Stimulated activated CD4-positive, alpha-beta T cell treated with anti-CD3 and anti-CD28 coated beads, Interleukin-15, amount 100 ng/mL, for 24 hours (primary cell): ENCODE results near the gene CDHR3.

Source experiments
- DNase-seq: peaks from one replicate; pipeline ENCODE4 v3.0.0-alpha.2; 2020

The CDHR3 gene

DNA sequence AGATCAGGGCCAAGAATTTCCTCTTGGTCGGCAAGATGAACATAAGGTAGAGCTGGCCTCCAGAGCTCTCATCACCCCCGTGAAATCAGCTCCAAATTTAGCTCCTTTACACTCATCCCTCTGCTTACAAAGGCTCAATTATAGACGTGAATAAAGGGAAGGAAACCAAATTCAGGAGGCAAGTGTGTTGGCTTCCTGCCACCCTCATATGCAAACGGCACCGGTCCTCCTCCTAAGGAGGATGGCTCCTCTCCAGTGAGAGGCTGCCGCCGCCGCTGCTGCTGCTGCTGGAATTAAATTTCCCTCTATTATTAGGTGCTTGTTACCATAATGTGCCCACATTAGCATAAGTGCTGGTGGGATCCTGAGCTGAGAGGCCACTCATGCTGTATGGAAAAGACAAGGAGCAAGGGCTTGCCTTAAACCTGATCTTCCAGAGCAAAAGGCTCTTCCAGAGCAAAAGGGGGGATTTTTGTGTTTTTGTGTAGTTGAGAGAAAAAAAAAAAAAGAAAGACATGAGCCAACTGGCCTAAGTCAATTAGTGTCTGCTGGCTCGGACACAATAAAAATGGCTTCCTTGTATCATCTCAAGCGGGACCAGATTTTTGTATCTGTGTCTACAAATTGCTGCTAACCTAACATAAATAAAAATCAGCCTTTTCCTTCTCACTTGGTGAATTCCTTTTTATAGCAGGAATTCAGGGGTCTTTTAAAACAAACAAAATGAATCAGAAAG lies 68.4 kb downstream of the CDHR3 start:
- no peak for DNase-seq

GRCh38 chr7:106032295-106032694 lies 69.2 kb downstream of the CDHR3 start:
- no peak for DNase-seq

DNA sequence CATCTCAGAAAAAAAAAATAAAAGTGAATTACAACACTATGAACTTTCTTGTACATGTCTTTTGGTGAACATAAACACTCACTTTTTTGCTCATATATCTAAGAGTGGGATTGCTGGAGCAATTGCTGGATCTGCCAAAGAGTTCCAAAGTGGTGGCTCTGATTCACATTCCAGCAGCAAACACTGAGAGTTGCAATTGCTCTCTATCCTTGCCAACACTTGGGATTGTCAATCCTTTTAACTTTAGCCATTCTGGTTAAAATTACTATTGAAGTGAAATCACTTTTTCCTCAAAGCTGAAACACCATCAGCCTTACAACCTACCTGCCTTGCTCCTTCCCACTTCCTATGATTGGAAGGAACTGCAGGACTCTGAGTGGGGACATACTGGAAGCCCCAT lies 70.7 kb downstream of the CDHR3 start:
- no peak for DNase-seq

DNA sequence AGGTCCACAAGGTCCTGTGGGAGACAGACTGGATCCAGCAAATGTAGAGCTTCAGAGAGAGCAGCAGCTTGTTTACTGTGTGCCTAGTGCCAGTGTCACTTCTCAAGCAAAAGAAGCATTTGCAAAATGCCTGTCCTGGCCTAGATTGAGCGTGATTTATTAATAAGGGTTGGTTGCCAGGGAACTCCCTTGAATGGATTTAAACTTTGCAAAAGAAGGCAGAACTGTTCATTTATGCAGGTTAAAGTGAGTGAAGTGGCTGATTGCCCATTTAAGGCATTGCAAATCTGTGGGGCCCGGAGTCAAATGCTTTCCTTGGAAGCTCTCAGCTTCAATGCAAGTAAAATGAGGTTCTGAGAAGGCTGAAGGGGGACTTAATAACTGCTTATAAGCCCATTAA lies 71.3 kb downstream of the CDHR3 start:
- DNase-seq, result no peak

DNA sequence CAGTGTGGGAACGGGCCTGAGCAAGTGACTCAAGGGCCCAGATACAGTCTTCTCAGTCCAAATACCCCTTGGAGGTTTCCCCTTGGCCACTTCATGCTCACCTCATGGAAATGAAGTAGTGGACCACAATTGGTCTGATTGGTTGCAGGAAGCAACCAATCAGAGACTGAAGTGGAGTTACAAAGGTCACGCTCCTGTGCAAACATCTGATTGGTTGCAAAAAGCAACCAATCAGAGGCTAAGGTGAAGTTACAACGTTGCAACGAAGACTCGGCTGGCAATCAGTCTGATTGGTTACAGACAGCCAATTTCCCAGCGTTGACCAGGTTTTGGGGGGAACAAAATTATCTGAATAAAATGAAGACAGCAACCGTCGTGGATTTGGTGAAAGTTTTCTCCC lies 72.5 kb downstream of the CDHR3 start:
- DNase-seq, result no peak

DNA sequence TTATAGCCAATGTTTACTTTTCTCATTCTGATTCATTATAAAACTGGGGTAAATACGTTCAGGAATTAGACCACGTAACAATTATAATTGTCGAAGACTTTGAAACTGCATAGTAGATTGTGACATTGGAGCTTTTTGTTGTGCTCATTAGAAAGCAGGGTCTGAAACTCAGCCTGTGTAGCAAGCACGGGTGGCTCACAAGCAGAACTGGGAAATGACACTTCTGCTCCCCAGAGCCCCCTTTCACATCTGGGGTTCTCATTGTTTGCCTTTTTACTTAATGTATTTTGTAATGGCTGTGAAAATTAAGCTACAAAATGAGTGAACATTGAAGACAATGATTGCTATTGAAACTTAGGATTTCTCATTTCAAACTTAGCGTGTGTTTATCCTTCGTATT lies 72.9 kb downstream of the CDHR3 start:
- DNase-seq, result no peak

DNA sequence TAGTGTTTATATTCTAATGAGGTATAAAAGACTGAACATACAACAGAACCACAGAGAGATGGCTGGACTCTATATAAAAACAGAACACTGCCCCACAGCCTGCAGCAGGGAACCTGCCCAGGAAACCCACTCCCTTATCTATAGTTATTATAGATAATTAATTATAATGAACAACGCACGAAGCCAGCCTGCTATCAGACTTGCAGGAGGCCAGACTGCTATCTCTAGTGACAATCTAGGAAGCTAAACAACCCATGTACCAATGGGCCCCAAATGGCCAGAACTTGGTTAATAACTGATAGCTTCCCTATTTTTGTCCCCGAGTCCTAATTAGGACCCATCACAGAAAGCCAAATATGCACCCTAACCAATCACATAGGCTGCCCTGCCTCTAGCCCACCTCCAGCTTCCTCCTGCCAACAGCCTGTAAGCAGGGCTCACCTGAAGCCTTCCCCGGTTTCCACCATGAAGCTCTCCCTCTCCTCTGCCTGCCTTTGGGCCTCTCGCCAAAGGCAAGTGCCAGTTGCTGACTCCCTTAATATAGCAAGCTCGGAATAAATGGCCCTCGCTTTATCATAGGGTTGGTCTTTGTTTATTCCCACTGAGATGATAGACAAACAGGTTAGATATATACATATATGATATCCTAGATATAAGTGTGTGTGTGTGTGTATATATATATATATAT lies 74.6 kb downstream of the CDHR3 start:
- no peak for DNase-seq

GRCh38 chr7:106038289-106038688 lies 75.2 kb downstream of the CDHR3 start:
- DNase-seq, result no peak

- DNase-seq, result no peak
Measured at GRCh38 chr7:106038916-106039315, 75.9 kb downstream of the CDHR3 start.

GRCh38 chr7:106039486-106040060 lies 76.5 kb downstream of the CDHR3 start:
- DNase-seq, result no peak

- DNase-seq, result peak; percentile 55
Measured at GRCh38 chr7:106041140-106041717, 78.2 kb downstream of the CDHR3 start.

- DNase-seq, result no peak
Measured at GRCh38 chr7:106042196-106042611, 79.1 kb downstream of the CDHR3 start.

DNA sequence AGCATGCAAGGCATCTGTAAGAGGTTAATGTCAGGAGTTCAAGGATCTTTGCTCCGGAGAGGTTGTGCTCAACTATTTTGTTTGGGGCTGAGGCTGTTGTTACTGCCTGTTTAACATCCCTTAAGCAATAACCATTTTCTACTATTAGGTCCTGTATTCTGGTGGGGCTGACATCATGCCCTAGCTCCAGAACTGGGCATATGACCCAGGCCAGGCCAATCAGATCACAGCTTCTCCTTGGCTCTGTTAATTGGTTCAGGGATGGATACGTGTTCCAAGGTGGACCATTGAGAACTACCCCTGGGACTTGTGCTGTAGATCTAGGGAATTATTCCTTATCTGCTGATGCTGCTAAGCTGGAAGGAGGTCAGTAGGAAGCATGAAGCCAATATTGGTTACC lies 82.1 kb downstream of the CDHR3 start:
- no peak for DNase-seq

DNA sequence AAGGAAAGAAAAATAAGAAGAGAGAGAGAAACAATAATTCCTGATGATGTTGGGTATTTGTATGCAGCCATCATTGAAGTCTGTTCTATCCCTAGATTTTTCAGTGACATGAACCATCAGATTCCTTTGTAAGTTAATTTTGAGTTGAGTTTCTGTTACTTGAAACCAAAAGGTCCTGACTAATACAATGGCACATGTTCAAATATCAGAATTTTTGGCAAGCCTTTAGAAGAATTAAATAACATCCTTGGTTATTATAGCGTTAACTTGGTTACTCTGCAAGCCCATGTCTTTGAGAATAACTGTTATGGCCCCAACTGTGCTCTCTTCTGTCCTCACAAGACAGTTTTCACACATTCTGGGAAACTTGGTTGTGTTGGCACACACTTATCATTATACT lies 82.5 kb downstream of the CDHR3 start:
- no peak for DNase-seq

- DNase-seq, result no peak
Measured at GRCh38 chr7:106047184-106047583, 84.1 kb downstream of the CDHR3 start.

DNA sequence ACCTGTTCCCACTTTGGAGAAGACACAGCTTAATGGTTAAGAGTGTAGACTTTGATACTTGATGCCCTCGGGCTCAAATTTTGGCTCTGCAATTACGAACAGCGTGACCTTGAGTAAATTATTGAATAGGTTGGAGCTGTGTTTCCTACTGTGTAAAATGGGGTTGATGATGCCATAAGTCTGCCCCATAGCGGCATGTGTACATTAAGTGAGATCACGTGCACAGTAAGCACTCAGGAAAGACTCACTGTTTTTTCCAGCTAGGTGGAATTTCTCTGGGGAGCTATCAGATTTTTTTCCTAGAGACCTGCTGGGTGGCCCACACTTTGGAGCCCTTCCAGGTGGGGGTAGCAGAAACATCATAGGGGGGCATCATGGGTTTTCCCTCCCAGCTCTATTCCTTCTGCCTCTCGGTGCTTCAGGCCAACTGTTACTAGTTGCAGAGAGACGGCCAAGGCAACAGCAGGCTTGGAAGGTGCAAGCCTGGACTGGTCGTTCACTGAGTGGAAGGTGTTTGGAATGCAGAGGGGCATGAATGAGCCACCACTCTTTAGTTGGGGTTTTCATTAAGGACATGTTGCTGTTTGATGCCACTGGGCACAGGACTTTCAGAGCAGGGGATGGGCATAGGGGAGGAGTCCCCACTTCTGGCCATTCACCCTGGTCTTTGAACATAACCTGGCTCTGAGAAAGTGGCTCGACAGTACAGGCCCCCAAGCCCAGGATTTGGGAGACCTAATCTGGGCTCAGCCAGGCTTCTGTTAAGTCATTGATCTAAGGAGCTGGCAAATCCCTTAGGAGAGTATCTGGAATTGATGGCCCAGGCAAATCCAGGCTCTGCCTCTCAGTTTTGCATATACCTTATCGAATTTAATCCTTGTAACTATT lies 85.0 kb downstream of the CDHR3 start:
- DNase-seq, result no peak

- DNase-seq, result no peak
Measured at GRCh38 chr7:106048706-106049020, 85.6 kb downstream of the CDHR3 start.

- no peak for DNase-seq
Measured at GRCh38 chr7:106049139-106049752, 86.2 kb downstream of the CDHR3 start.

DNA sequence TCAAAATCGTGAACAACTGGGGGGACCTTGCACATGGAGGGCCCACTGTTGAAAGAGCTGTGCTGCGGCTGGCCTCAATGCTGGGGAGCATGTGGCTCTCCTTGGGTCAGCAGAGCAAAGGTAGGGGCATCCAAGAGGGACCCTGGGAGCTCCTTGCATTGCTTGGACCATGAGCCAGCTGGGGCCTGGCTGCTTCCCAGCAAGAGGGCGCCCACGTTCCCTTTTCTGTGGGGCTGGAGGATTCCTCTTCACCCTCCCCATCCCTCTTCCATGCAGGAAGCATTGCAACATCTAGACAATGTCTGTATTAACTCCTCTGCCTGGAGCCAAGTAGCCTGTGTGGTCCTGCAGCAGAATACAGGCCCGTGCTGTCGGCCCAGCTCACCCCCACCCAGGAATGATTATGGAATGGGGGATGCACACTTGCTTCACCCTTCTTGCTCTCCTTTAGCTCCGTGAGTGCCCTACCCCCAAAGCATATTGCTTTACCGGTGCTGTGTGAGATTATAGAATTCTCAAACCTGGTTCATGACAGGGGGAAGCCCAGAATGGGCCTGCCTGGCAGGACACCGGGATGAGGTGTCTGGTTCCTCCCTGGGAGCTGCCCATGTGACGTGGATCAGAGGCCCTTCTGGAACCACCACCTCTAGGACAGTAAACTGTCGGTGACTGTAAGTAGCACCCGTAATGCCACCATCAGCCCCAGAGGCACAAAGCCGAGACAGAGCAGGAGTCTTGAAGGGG lies 87.1 kb downstream of the CDHR3 start:
- DNase-seq, result no peak

DNA sequence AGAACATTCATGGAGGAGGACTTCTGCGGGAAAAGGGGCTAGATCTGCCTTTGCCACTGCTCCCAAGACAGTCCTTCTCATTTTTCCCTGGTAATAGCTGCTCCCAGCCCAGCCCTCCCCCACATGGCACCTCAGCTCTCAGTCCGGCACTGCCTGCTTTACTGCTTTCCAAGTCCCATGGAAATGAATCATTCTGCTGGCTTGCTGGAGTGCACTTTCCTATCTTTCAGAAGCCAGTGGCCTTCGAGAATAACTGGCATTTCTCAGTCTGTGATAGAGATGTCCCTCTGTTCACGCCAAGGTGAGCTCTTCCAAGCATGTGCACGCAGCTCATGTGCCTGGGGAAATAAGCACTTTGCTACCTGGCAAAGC lies 87.7 kb downstream of the CDHR3 start:
- DNase-seq, result no peak

DNA sequence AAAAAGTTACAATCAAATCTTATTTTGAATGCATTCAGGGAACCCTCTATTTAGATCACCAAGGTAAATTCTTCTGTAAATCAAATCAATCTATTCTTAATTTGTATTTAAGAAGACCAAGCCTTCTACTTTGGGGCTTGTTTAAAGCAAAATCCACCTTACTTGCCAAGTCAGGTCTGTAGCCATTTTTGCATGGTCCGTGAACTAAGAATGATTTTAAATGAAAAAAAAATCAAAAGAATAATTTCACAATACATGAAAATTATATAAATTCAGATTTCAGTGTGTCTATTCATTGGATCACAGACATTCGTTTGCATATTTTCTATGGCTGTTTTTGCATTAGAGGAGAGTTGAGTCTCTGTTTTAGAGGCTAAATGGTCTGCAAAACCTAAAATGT lies 89.6 kb downstream of the CDHR3 start:
- no peak for DNase-seq

DNA sequence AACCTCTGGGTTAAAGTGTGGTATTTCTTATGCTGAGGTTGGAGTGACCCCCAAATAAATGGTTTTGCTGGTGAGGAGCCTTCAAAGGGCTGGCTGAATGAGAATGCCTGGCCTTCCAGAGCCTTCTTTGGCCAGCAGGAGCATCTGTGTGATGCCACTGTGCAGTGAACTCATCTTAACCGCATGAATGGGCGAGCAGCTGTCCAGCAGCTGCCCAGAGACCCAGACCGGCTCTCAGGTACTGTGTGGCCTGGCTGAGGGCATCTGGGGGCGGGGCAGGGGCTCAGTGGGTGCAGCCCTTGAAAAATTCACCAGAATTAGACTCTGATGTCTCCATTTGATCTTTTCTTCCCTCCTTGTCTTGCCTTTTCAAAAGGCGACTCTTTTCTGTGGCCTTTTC lies 90.0 kb downstream of the CDHR3 start:
- no peak for DNase-seq
